Measurements from ENCODE around the gene PMFBP1. TPM values are rescaled to one million over a fixed set of nuclear protein-coding genes. Genes with fewer than 3 reads are reported as not detected.
A peak's percentile ranks its signal among the peaks of the same experiment; 100 is the strongest.

Gene PMFBP1
- total and polyA plus RNA-seq, 4 donors, result 0.62 to 1.3 (median 1.0) TPM

GRCh38 chr16:72198771-72199201, 26.8 kb upstream of the PMFBP1 start:
- Histone ChIP-seq H3K36me3 (ENCODE audit: control insufficient read depth in 4 of 4, insufficient read depth in 4 of 4, low read length in 4 of 4) (no peaks in the 10 kb centered on the region), H3K27me3 (ENCODE audit: control insufficient read depth in 3 of 3, insufficient read depth in 3 of 3, low read length in 2 of 3) (no peaks in the 10 kb centered on the region), H3K27ac (ENCODE audit: low read depth in 1 of 2, low read length in 1 of 2) (no peak overlapping the region), H3K4me3 (no peak overlapping the region), H3K4me1 (ENCODE audit: control insufficient read depth in 5 of 5, insufficient read depth in 5 of 5, low read length in 5 of 5) (peaks cover 0 to 32% (median 7%) of the 10 kb centered on the region in 5 donors), H3K9ac (ENCODE audit: insufficient read depth in 1 of 2, low read length in 2 of 2) (peak overlapping the region in 1 of 2 donors; percentile 19), H3K9me3 (ENCODE audit: control insufficient read depth in 4 of 4, insufficient read depth in 3 of 4, low read length in 3 of 4) (peaks cover 0 to 2% (median 0%) of the 10 kb centered on the region in 4 donors)
- no peak for TF ChIP-seq CTCF (IDR thresholded peaks at IDR 0.05; ENCODE audit: control extremely low read depth, extremely low read depth)
- ATAC-seq (ENCODE audit: insufficient read depth, low FRiP score) (no peak), DNase-seq (peak; percentile 19 to 42 (median 34))
- 65 to 66% methylated on average over 10 of the region's 10 CpGs for WGBS, 2 donors

- Histone ChIP-seq H3K4me3 (no peak overlapping the region), H3K4me1 (ENCODE audit: control insufficient read depth in 5 of 5, insufficient read depth in 5 of 5, low read length in 5 of 5) (peaks cover 0 to 32% (median 7%) of the 10 kb centered on the region in 5 donors), H3K36me3 (ENCODE audit: control insufficient read depth in 4 of 4, insufficient read depth in 4 of 4, low read length in 4 of 4) (no peaks in the 10 kb centered on the region), H3K27me3 (ENCODE audit: control insufficient read depth in 3 of 3, insufficient read depth in 3 of 3, low read length in 2 of 3) (no peaks in the 10 kb centered on the region), H3K9ac (ENCODE audit: insufficient read depth in 1 of 2, low read length in 2 of 2) (peak overlapping the region in 1 of 2 donors; percentile 19), H3K9me3 (ENCODE audit: control insufficient read depth in 4 of 4, insufficient read depth in 3 of 4, low read length in 3 of 4) (peaks cover 0 to 2% (median 0%) of the 10 kb centered on the region in 4 donors), H3K27ac (ENCODE audit: low read depth in 1 of 2, low read length in 1 of 2) (no peak overlapping the region)
- TF ChIP-seq CTCF (IDR thresholded peaks at IDR 0.05; ENCODE audit: control extremely low read depth, extremely low read depth), result no peak
- 46 to 70% methylated on average over 11 of the region's 11 CpGs for WGBS, 2 donors
- DNase-seq (peak; percentile 90 to 98 (median 97)), ATAC-seq (ENCODE audit: insufficient read depth, low FRiP score) (no peak)
Observed at GRCh38 chr16:72198021-72198711, 26.2 kb upstream of the PMFBP1 start.

GRCh38 chr16:72197545-72197944, 25.6 kb upstream of the PMFBP1 start:
- H3K36me3 ChIP-seq (ENCODE audit: control insufficient read depth in 4 of 4, insufficient read depth in 4 of 4, low read length in 4 of 4), result no peaks in the 10 kb centered on the region
- ATAC-seq (ENCODE audit: insufficient read depth, low FRiP score) (no peak), DNase-seq (no peak)
- TF ChIP-seq CTCF (IDR thresholded peaks at IDR 0.05; ENCODE audit: control extremely low read depth, extremely low read depth), result no peak
- no peaks in the 10 kb centered on the region for H3K9me3 ChIP-seq (ENCODE audit: control insufficient read depth in 4 of 4, insufficient read depth in 3 of 4, low read length in 3 of 4)
- H3K4me1 ChIP-seq (ENCODE audit: control insufficient read depth in 5 of 5, insufficient read depth in 5 of 5, low read length in 5 of 5), result peaks cover 0 to 32% (median 7%) of the 10 kb centered on the region in 5 donors
- peak overlapping the region in 1 of 2 donors; percentile 70 for H3K9ac ChIP-seq (ENCODE audit: insufficient read depth in 1 of 2, low read length in 2 of 2)
- WGBS, 2 donors, result 65 to 86% methylated on average over 4 of the region's 4 CpGs
- H3K27ac ChIP-seq (ENCODE audit: low read depth in 1 of 2, low read length in 1 of 2), result no peak overlapping the region
- no peaks in the 10 kb centered on the region for H3K27me3 ChIP-seq (ENCODE audit: control insufficient read depth in 3 of 3, insufficient read depth in 3 of 3, low read length in 2 of 3)
- H3K4me3 ChIP-seq, result no peak overlapping the region
